ENCODE data around the gene ITPR3. TPM values are rescaled to one million over a fixed set of nuclear protein-coding genes. Genes with fewer than 3 reads are reported as not detected.

ITPR3 gene
- polyA plus RNA-seq, 1 of the 3 experiments (the other 2 are of a cell fraction), result 8.1 TPM

DNA sequence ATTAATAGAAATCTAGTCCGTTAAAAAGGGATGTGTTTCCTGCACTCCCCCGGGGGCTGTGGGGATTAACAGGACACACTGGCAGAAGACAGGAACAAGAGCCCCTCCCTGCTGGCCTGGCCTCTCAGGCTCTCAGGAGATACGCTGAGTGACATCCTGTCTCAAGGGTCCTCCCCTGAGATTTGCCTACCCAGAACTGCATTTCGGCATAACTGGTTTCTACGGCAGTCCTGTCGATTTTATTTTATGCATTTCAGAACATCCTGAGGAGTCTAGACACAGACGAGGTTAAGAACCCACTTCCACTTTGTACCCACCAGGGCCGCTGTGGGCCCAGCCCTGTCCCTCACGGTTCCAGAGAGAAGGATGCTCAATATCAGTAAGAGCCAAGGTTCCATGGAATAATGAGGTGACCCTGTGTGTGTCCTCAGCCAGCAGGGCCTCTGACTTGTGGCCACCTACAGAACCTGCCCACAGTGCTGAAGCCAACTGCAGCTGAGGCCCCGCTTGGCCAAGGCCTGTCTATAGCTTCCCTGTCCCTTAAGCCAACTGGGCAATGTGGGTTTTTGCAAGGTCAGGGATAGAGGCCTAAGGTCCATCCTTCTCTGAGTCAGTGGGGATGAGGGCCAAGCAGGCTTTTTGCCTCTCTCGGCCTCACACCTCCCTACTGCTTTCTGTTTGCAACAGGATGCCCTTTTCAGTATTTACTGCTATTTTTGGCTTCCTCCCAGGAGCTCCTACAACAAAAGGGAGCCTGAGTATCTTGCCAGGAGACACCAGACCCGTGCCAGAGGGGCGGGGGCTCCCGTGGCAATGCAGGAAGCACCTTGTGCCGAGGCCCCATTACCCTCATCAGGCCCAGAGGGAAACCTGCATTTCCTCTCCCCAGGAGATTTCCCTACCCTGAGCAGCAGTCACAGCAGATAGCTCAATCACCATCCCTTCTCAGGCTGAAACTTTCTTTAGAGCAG, 75.7 kb downstream of the ITPR3 start:
- H3K36me3 ChIP-seq (replicated peaks in 1 of 2; ENCODE audit: control insufficient read depth in 1 of 2, insufficient read depth in 2 of 2, low read length in 1 of 2), result peaks cover 5 to 40% of the 10 kb centered on the region in 2 experiments
- POLR2A ChIA-PET, result interaction anchor here (0.6 to 1.4 kb wide), 3 partner anchors 10 to 117 kb away, joined by 3 to 4 read pairs (median 3); partner anchors contain the start of genes BAK1 and UQCC2
- H3K79me2 ChIP-seq (ENCODE audit: insufficient read depth), result no peaks in the 10 kb centered on the region
- H3F3A ChIP-seq (replicated peaks; ENCODE audit: insufficient read depth), result peaks cover 10% of the 10 kb centered on the region
- peak overlapping the region; percentile 20; the same call in 1 of the 2 replicates for H3K4me2 ChIP-seq
- TF ChIP-seq GATA2 (CRISPR knock-in tag; IDR thresholded peaks at IDR 0.05), result no peak
- TF ChIP-seq TCF12 (IDR thresholded peaks at IDR 0.05), result peak; percentile 14; the same call in 1 of the 2 replicates
- peak; percentile 61 for TF ChIP-seq NFIC (IDR thresholded peaks at IDR 0.05; ENCODE audit: borderline replicate concordance)
- TF ChIP-seq RXRA (IDR thresholded peaks at IDR 0.05; ENCODE audit: borderline replicate concordance, low read depth), result no peak
- TF ChIP-seq FOXM1 (IDR thresholded peaks at IDR 0.05; ENCODE audit: low read depth), result no peak
- DNase-seq, result peak; percentile 40
- no peak overlapping the region for H3K4me3 ChIP-seq (ENCODE audit: low read depth in 2 of 2, low read length in 1 of 2)
- no peak overlapping the region for H3K9ac ChIP-seq
- peak overlapping the region; percentile 53 to 77 for H3K27ac ChIP-seq (ENCODE audit: low read depth in 2 of 2, low read length in 1 of 2)
- 60% methylated on average over 13 of the region's 15 CpGs for WGBS (ENCODE audit: low lambda C conversion rate)
- H3K9me3 ChIP-seq, result no peaks in the 10 kb centered on the region
- H4K20me1 ChIP-seq (ENCODE audit: insufficient read depth), result no peaks in the 10 kb centered on the region
- H2AFZ ChIP-seq (ENCODE audit: low read depth), result no peak overlapping the region
- H3K27me3 ChIP-seq (ENCODE audit: insufficient read depth), result no peaks in the 10 kb centered on the region
- H3K9me2 ChIP-seq, result no peaks in the 10 kb centered on the region
- CTCF ChIA-PET, result interaction anchor here (0.8 to 4.2 kb wide), 9 partner anchors 10 to 358 kb away, joined by 3 to 19 read pairs (median 3); partner anchors contain the start of gene UQCC2
- peaks cover 34 to 47% of the 10 kb centered on the region in 2 experiments; a peak in 3 of 4 replicates for H3K4me1 ChIP-seq (ENCODE audit: control insufficient read depth in 1 of 2, insufficient read depth in 2 of 2, low read depth in 1 of 2, low read length in 1 of 2)

GRCh38 chr6:33697845-33698244, 76.7 kb downstream of the ITPR3 start:
- Histone ChIP-seq H3F3A (replicated peaks; ENCODE audit: insufficient read depth) (peaks cover 14% of the 10 kb centered on the region), H2AFZ (ENCODE audit: low read depth) (no peak overlapping the region), H3K79me2 (ENCODE audit: insufficient read depth) (no peaks in the 10 kb centered on the region), H3K9me2 (no peaks in the 10 kb centered on the region), H3K27me3 (ENCODE audit: insufficient read depth) (no peaks in the 10 kb centered on the region), H3K27ac (ENCODE audit: low read depth in 2 of 2, low read length in 1 of 2) (peak overlapping the region in 1 of 2 experiments; percentile 11; a peak in 2 of 4 replicates), H3K9ac (no peak overlapping the region), H3K4me1 (ENCODE audit: control insufficient read depth in 1 of 2, insufficient read depth in 2 of 2, low read depth in 1 of 2, low read length in 1 of 2) (peaks cover 34 to 47% of the 10 kb centered on the region in 2 experiments; a peak in 3 of 4 replicates), H3K9me3 (no peaks in the 10 kb centered on the region), H3K4me3 (ENCODE audit: low read depth in 2 of 2, low read length in 1 of 2) (no peak overlapping the region), H4K20me1 (ENCODE audit: insufficient read depth) (no peaks in the 10 kb centered on the region), H3K36me3 (replicated peaks in 1 of 2; ENCODE audit: control insufficient read depth in 1 of 2, insufficient read depth in 2 of 2, low read length in 1 of 2) (peaks cover 5 to 40% of the 10 kb centered on the region in 2 experiments), H3K4me2 (no peak overlapping the region)
- TF ChIP-seq YY1 (IDR thresholded peaks at IDR 0.05; ENCODE audit: low read depth) (no peak), RFX5 (IDR thresholded peaks at IDR 0.05; ENCODE audit: low read length) (no peak), ELF1 (IDR thresholded peaks at IDR 0.05) (no peak), MAX (IDR thresholded peaks at IDR 0.05; ENCODE audit: low read depth) (no peak)
- POLR2A ChIA-PET, result interaction anchor here (1.4 kb wide), 1 partner anchor 13 kb away, joined by 4 read pairs; the partner anchor contains the start of gene UQCC2
- WGBS (ENCODE audit: low lambda C conversion rate), result 96% methylated on average over 10 of the region's 10 CpGs
- DNase-seq, result no peak
- CTCF ChIA-PET, result interaction anchor here (0.8 to 4.2 kb wide), 7 partner anchors 11 to 357 kb away, joined by 3 to 19 read pairs (median 3); partner anchors contain the start of gene UQCC2

DNA sequence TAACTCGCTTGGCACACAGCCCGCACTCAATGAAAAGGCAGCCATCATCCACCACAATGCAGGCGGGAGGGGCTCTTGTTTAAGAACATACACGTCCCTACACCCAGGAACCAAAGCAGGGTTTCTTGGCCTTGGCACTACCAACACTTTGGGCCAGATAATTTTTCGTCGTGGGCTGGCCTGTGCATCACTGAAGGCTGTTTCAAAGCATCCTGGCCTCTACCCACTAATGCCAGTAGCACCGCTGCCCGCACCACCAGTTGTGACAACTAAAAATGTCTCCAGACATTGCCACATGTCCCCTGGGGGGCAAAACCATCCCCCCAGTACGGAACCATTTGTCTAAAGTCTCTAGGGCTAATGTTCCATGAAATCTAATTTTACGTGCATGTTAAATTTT, 77.4 kb downstream of the ITPR3 start:
- H3K9me3 ChIP-seq, result no peaks in the 10 kb centered on the region
- H4K20me1 ChIP-seq (ENCODE audit: insufficient read depth), result no peaks in the 10 kb centered on the region
- H3F3A ChIP-seq (replicated peaks; ENCODE audit: insufficient read depth), result peaks cover 14% of the 10 kb centered on the region
- ChIA-PET POLR2A (no interaction called here), CTCF (interaction anchor here (1.1 to 4.2 kb wide), 3 partner anchors 107 to 112 kb away, joined by 4 to 19 read pairs (median 15); no protein-coding TSS in a partner anchor)
- H3K4me2 ChIP-seq, result no peak overlapping the region
- H3K9ac ChIP-seq, result no peak overlapping the region
- no peak overlapping the region for H2AFZ ChIP-seq (ENCODE audit: low read depth)
- no peaks in the 10 kb centered on the region for H3K79me2 ChIP-seq (ENCODE audit: insufficient read depth)
- H3K4me3 ChIP-seq (ENCODE audit: low read depth in 2 of 2, low read length in 1 of 2), result no peak overlapping the region
- WGBS (ENCODE audit: low lambda C conversion rate), result 89% methylated on average over 10 of the region's 10 CpGs
- peaks cover 5 to 40% of the 10 kb centered on the region in 2 experiments for H3K36me3 ChIP-seq (replicated peaks in 1 of 2; ENCODE audit: control insufficient read depth in 1 of 2, insufficient read depth in 2 of 2, low read length in 1 of 2)
- H3K9me2 ChIP-seq, result no peaks in the 10 kb centered on the region
- H3K27me3 ChIP-seq (ENCODE audit: insufficient read depth), result no peaks in the 10 kb centered on the region
- H3K4me1 ChIP-seq (ENCODE audit: control insufficient read depth in 1 of 2, insufficient read depth in 2 of 2, low read depth in 1 of 2, low read length in 1 of 2), result peaks cover 34 to 47% of the 10 kb centered on the region in 2 experiments; a peak in 3 of 4 replicates
- TF ChIP-seq TAF1 (IDR thresholded peaks at IDR 0.05; ENCODE audit: borderline replicate concordance, low read depth, low read length) (no peak), POLR2AphosphoS5 (IDR thresholded peaks at IDR 0.05; ENCODE audit: low read depth, low read length) (no peak), GABPA (IDR thresholded peaks at IDR 0.05; ENCODE audit: low read depth) (no peak), TEAD4 (IDR thresholded peaks at IDR 0.05; ENCODE audit: borderline replicate concordance, insufficient read depth) (no peak), NFIC (IDR thresholded peaks at IDR 0.05; ENCODE audit: borderline replicate concordance) (no peak), SMC3 (IDR thresholded peaks at IDR 0.05; ENCODE audit: low read depth, low read length) (no peak), EZH2phosphoT487 (IDR thresholded peaks at IDR 0.05; ENCODE audit: borderline replicate concordance, low read depth) (no peak), NRF1 (IDR thresholded peaks at IDR 0.05; ENCODE audit: low read depth, low read length) (no peak), YY1 (IDR thresholded peaks at IDR 0.05; ENCODE audit: low read depth) (no peak)
- TF ChIP-seq, protein P1, sequence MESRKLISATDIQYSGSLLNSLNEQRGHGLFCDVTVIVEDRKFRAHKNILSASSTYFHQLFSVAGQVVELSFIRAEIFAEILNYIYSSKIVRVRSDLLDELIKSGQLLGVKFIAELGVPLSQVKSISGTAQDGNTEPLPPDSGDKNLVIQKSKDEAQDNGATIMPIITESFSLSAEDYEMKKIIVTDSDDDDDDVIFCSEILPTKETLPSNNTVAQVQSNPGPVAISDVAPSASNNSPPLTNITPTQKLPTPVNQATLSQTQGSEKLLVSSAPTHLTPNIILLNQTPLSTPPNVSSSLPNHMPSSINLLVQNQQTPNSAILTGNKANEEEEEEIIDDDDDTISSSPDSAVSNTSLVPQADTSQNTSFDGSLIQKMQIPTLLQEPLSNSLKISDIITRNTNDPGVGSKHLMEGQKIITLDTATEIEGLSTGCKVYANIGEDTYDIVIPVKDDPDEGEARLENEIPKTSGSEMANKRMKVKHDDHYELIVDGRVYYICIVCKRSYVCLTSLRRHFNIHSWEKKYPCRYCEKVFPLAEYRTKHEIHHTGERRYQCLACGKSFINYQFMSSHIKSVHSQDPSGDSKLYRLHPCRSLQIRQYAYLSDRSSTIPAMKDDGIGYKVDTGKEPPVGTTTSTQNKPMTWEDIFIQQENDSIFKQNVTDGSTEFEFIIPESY (IDR thresholded peaks at IDR 0.05; ENCODE audit: borderline replicate concordance, low read depth), result no peak
- DNase-seq, result no peak
- H3K27ac ChIP-seq (ENCODE audit: low read depth in 2 of 2, low read length in 1 of 2), result peak overlapping the region in 1 of 2 experiments; percentile 31; a peak in 1 of 4 replicates
